NCI-H1417 treated with DMSO at 0.1 percent for 48 hours (cell line): ENCODE results near the gene GDPD5.

Source experiments
- DNase-seq: peaks from one replicate; lab custom pipeline; 2025; lab: John Stamatoyannopoulos, UW

GDPD5 gene

DNA sequence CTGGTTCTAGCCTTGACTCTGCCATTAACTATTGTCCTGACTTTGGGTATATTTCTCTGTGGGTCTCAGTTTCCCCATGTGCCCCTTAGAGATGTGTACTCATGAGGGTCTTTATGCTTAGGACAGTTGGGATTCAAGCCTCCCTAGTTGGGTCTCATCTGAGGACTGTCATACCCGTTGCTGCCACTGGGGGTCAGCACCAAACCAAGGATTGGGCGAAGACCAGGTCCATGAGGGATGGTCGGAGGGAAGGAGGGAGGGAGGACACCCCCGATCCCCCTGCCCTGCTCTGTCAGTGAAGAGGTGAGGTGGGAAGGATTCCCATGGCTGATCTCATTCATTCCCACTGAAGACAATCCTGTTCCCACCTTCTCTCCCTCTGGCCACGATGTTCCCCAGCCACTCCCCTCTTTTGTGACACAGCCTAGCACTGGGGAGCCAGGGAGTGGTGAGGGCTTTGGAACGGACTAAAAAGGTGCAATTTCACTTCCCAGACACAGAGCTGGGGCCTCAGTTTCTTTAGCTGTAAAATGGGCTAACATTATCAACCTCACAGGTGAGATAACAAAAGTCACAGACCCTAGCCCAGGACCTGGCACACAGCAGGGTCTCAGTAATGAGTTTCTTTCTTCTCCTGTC lies 80.3 kb downstream of the GDPD5 start:
- DNase-seq, result no peak

DNA sequence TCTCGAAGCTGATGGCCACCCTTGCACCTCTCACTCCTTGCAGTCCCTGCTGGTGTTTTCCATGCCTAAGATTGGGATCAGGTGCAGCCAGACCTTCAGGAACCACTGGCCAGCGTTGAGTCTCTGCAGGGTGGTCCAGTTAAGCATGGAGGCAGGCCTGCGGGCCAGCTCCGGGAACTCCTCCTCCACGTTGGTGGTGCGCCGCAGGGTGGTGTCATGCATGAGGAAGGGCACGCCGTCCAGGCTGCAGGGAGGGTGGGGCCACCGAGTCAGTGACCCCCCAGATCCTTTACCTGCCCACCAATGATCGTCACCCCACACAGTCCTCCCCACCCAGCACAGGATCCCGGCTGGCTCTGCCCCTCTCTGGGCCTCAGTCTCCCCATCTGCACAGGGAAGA lies 82.7 kb downstream of the GDPD5 start:
- no peak for DNase-seq

DNA sequence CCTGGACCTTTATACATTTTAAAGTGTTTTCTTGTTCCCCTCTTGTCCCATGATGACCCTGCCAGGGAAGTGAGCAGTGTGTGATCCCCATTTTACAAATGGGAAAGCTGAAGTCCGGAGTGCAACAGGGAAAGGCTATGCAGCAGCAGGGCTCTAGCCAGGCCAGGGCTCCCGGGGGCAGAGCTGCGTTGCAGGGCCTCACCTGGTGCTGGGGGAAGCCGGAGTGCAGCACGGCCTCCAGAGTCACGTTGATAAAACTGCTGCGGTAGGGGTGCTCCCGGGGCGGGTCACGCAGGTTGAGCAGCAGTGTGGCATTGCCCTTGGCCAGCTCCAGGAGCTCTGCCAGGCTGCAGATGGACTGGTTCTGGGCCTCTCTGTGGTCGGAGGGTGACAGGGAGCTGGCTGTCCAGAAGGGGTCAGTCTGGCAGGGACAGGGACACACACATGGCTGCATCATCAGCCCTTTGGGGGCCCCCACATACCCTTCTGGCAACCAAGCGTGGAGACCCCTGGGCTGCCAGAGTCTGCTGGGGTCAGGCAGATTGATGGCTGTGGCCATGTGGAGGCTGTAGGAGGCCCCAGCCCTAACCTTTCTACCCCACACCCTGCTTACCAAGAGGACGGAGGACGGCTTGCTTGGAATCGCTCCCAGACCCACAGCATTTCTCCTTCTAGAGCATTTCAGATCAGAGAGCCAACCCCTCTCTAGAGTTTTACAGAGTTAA lies 83.4 kb downstream of the GDPD5 start:
- DNase-seq, result no peak

DNA sequence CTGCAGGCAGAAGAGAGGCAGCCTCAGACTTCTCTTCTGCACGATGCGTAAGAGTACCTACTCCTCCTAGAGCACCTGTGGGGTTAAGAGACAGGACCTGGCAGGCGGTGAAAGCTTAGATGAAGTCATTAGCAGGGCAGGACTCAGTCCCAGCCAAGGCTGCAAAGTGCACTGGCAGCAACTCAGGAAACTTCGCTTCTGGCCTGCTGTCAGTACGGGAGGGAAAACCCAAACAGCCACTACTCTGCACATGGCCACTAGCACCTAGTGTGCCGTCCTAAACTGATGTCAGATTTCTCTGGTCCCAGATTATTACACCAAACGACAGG lies 84.0 kb downstream of the GDPD5 start:
- no peak for DNase-seq

DNA sequence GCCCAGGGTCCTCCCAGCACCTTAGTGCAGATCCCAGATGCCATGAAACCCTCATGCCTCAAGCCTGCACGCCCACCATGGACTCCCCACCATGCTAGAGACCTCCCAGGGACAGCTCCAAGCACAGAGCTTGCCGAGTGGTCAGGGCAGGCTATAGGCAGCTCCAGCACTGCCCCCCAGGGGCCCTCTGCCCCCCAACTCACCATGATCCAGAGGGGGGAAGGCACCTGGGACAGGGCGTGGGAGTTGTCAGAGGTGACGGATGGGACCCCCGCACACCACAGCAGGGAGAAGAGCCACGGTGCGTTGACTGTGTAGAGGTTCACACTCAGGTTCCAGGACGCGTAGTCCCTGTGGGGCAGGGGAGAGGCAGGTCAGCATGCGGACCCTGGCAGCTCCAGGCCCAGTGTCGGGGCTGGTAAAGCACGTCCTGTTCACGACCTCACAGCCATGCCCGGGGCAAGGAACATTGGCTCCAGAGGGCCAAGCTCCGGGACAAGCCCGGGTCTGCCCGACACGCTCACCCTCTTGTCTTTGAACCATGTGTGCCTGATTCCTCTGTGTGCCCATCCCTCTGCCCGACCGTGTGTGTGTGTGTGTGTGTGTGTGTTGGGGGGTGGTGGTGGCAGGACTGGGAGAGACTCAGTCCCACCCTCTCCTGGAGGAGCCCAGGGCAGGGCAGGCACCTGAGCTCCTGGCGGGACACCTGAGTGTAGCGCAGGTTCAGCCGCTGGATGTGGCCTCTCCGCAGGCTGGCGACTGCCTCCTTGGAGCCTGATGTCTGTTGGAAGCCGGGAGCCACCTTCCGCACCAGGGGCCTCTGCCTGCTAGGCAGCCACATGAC lies 84.6 kb downstream of the GDPD5 start:
- no peak for DNase-seq

DNA sequence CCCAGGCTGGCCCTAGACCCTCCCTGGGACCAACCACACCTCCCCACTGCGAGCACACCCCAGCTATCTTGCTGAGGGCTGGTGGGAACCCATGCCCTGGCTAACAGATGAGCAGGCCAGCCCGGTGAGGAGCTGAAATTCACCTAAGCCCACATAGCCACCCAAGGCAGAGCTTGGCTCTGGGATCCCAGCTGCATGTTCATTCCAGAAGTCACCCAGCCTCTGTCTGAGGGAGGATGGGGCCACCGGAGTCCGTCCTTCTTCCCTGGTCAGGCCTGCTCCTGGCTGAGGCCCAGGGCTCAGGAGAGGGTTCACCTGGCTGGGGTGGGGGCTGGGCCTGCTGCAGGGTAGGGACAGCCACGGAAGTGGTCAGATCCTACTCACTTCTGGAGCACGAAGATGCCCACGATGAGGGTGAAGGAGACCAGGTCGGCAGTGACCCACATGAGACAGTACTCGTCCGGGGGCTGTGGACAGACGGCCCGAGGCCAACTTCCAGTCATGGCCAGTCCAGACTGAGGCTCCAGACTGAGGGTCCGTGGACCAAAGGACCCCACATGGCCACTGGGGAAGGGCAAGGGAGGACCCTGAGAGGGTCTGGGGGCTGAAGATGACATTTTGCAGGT lies 86.1 kb downstream of the GDPD5 start:
- no peak for DNase-seq

DNA sequence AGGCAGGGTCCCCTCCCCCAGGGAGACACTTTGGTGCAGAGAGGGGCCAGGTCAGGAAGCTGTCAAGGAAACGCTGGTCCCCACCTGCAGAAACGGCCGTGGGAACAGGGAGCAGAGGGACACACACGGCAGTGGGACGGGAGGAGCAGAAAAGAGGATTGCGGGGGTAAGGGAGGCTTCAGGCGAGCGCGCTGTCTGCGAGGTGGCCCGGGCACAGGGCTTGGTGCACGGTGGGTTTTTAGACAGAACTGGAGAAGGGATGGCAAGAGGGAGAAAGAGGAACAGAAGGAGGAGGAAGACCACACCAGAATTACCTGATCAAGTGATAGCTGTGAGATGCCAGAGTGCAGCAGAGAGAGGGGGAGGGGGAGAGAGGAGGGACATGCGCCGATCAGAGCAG lies 86.7 kb downstream of the GDPD5 start:
- no peak for DNase-seq

DNA sequence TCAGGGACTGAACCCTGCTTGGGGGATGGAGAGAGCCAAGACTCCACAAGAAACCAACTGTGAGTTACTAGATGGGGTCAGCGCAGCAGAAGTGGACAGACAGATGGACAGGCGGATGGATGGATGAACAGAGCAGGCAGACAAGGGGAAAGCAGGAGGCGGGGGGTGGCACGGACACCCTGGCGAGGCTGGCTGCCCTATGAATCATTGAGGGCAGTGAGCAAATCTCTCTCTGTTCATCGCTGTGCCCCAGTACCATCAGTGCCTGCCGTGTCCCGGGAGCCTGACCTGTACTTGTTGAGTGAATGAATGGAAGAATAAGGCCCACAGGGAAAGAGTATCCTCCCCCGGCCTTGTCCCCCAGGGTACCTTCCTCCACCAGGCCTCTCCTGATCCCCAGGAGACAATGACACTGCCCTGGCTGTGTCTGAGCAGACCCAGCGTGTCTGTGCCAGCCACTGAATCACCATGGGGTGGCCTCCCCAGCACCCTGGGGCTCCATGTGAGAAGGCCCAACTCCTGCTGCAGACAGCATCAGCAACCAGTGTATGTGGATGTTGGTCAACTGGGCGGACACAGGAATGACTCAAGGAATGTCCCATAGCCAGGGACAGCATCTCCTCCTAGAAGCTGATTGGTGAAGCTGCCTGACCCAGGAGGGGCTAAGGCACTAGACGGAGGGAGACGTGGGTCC lies 87.6 kb downstream of the GDPD5 start:
- no peak for DNase-seq

DNA sequence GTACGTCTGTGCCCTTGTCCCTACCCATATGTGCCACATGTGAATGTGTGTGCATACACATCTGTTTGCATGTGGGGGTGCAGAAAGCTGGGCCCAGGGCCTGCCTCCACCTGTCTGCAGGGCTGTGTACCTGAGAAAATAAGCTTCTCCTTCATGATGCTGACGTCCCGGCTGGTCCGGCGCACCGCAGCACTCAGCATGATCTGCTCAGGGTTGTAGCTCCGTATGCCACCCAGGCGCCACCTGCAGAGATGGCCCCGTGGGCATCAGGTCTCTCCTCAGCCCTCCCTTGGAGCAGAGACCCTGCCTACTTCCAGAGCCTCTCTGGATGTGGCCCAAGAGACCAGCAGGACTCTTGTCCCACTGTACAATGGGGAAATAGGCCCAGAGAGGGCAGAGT lies 88.9 kb downstream of the GDPD5 start:
- DNase-seq, result no peak

DNA sequence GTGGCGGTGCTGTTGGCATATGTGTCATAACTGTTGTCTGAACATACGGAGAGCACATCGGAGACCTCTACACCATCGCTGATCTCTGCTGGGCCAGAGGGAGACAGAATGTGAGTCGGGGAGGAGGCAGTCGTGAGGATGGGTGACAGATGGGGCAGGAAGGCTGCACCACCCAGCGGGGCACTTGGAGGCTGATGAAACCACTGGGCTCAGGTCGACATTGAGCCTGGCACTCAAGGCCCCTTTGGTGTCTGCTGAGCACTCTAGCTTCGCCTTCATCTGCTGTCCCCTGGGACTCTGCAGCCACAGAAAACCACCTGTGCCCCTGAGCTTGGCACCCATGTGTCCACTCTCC lies 90.2 kb downstream of the GDPD5 start:
- DNase-seq, result no peak

DNA sequence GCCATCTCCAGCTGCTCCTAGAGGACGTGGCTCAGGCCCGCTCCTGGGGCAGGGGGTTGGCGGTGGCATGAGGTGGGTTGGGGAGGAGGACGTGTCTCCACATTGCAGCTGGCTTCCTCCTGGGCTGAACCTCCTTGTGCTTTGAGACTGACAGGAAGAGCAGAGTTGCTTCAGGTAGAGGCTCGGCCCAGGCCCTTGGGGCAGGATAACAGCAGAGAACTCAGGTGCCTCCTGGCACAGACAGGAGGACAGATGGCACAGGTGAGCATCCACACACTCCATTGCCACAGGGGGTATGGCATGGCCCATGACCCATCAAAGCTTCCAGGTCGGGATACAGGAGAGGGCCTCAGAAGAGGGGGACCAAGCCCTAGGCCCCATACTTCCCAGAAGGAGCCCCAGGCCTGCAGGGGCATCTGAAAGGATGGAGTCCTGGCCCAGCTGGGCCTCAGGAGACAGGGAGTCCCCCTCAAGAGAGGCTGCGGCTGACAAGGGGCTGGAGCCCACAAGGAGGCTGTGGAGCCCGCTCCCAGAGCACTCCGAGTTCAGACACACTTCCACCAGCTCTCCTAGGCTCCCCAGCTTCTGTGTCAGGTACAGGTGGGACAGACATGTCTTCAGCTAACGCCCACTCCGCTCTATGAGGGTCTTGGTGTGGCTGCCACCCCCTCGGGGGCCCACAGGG lies 90.7 kb downstream of the GDPD5 start:
- DNase-seq, result no peak

DNA sequence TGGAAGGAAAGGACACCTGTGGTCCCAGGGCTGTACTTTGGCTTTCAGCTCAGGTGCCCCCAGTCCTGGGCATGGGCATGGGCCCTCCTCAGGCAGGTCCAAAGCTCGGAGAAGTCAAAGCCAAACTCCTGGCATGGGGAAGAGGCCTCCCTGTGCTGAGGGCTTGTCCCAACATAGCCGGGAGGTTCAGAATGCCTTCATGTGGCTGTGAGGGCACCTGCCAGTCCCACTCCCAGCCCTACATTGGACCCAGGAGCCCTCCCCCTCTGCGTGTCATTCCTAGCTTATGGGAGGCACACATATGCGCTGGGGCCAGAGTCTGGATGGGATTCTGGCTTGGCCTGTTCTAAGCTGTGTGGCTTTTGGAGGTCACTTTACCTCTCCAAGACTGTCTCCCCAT lies 91.7 kb downstream of the GDPD5 start:
- DNase-seq, result no peak

DNA sequence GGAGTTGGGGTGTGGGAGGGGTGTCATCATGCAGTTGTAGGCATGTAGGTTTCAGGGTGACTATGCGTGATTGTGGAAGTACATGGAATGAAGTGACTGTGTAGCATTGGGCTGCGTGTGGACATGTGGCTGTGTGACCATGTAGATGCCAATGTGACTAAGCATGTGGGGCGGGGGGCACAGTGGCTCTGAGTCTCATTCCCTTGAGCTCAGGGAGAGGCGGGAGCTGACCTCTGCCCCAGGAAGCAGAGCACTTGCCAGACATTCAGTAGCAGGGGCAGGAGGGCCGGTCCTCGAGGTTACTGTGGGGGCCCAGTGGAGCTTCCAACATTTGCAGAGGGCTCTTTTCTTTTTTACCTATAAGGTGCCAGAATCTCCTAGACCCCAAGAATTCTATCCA lies 92.3 kb downstream of the GDPD5 start:
- no peak for DNase-seq

DNA sequence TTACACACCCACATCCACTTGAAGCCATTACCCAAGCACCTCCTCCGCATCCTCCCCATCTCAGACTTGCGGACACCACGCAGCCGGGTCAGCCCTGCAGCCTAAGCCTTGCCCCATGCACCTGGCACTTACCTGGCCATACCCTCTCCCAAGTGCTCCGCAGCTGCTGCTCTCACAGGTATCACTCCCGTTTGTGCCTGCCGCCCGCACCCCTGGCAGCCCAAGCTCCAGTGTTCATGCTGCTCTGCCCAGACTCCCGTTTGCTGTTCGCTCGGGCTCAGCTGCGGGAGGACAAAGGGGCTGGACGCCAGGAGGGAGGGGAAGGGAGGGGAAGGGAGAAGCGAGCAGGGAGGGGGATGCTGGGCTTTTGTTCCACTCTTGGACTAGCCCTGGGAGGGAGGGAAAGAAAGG lies 92.8 kb downstream of the GDPD5 start, which contains the start of gene KLHL35:
KLHL35 (minus strand) TSS at position 293 of the 411 bp plus-strand sequence. CDS start 2,574 bp downstream, outside the sequence.
- no peak for DNase-seq

DNA sequence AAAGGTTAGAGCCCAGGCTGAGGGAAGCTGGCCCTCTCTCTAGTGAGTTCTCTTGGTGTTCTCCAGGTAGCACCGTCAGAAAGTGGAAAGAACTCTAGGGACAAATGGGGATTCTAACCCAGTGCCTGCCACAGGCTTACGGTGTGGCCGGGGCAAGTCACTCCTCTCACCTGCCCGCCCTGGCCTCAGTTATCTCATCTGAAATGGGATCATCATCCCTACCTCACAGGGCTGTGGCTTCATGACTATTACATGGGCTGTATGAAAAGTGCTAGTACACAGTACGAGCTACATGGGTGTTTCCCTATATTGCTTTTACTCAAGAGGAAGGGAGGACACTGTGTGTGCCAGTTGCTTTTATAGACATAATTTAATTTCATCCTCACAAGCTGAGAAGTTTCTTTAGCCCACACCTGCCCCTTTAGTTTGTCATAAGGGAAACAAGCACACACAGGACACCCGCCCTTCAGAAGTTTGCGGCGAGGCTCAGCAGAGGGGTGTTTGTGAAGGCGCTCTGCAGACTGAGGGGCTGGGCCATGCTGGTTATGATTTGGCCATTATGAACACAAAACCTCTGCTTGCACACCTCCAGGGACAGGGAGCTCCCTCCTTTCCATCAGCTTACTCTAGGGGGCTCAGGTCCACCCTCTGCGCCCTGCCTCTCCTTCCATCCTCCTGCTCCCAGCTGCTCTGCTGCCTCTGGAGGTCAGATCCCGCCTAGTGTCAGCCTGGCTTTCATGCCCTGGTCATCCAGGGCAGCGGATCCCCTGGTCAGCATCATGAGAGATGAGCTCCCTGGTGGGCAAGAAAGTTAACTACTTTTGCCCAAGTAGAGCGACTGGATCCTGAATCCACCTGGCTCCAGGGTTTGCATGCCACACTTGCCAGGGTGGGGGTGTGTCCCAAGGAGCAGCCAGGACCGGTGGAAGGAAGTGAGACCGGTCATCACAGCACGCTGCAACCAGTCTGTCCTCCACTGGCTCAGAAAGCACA lies 93.9 kb downstream of the GDPD5 start:
- no peak for DNase-seq

DNA sequence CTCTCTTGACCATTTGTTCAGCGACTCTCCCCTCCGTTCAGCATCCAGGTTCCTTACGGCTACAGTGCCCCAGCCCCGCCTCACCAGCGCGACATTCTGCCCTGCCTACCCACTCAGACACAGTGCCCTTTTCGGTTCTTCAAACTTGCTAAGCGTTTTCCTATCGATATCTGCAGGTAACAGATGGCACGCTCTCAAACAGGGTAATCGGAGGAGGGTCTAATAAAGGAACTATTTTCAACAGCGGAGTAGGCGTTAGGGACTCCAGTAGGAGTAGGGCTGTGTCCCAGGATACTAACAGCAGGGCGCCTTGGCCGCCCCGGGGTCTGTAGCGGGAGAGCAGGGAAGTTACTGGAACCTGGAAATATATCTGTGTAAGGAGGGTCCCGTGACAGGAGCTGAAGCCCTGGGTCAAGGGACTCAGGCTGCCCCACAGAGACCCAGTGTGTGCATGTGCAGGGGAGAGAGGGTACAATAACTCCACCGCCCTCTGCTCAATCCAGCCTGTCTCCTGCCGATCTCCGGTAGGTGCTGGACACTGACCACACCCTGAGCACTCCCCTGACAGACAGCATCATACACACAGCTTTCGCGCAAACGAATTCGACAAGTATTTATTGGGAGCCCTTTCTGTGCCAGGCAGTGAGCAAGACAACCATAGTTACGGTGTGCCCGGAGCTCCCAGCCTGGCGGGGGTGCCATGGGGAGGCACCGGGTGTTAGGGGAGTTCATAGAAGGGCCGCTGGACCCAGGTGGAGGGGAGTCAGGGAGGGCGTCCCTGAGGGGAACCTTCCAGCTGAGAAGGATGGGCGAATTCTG lies 94.8 kb downstream of the GDPD5 start:
- no peak for DNase-seq

DNA sequence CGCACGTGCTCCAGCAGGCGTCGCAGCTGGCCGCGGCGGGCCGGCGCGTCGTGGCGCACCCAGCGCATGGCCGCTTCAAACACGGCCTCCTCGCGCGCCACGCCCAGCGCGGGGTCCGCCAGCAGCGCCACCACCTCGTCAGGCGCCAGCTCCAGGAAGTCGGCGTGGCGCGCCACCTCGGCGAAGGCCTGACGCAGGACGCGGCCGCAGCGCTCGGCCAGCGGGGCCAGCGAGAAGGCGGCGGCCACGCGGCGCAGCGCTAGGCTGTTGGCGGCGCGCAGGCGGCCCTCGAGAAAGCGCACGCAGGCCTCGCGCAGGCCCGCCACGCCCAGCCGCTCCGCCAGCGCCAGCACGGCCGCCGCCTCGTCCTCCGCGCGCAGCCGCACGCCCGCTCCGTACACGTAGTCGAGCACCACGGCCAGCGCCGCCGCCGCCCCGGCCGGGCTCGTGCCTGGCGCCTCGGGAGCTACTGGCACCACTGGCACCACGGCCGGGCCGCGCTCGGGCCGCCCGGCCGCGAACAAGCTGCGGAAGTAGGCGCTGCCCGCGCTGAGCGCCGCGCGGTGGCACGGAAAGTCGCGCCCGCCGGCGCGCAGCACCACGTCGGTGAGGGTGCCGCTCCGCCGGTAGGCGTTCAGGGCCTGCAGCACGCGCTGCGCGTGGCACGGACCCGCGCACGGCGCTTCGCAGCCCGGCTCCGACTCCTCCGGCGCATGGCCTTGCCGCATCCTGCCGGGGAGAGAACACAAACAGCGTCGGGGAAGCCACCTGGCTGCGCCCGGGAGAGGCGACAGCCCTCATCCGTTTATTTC lies 95.6 kb downstream of the GDPD5 start:
- DNase-seq, result peak; percentile 74

DNA sequence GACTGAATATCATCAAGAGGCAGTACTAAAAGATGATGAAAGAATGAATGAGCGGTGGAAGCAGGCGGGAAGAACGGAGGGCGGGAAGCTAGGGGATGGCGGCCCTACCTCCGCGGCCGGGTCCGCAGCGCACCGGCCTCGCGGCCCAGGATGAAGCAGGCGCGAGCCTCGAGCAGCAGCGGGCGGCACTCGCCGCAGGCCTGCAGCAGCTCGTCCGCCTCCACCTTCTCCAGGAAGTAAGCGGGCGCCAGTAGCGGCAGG lies 96.2 kb downstream of the GDPD5 start:
- DNase-seq, result no peak
